HepG2 (cell line): ENCODE results near the gene MAPRE3. TPM values are rescaled to one million over a fixed set of nuclear protein-coding genes. Genes with fewer than 3 reads are reported as not detected.
A peak's percentile ranks its signal among the peaks of the same experiment; 100 is the strongest.

Experiments
- ELF4 ChIP-seq: sonication (generic); formaldehyde crosslinking; IDR thresholded peaks from 2 replicates; pipeline ENCODE4 v1.5.0; 2020; ENCODE audit warnings: missing genetic modification reagents, mild to moderate bottlenecking, moderate library complexity, borderline replicate concordance
- HMG20A ChIP-seq: IDR thresholded peaks from 2 replicates; pipeline ENCODE4 v1.6.1; 2016; ENCODE audit warnings: borderline replicate concordance
- MYC ChIP-seq: sonication (generic); formaldehyde crosslinking; IDR thresholded peaks from 2 replicates; pipeline ENCODE4 v1.9.0; 2021; ENCODE audit warnings: missing genetic modification reagents, borderline replicate concordance
- SMARCC2 ChIP-seq: fragments of 450-650 bp; IDR thresholded peaks from 2 replicates; pipeline ENCODE4 v1.6.1; 2017; ENCODE audit warnings: antibody characterized with exemption, mild to moderate bottlenecking
- SPEN ChIP-seq: sonication (generic); formaldehyde crosslinking; IDR thresholded peaks from 2 replicates; pipeline ENCODE4 v1.5.1; 2020; ENCODE audit warnings: low read depth, mild to moderate bottlenecking, missing genetic modification reagents
- TBX2 ChIP-seq: sonication (generic); formaldehyde crosslinking; IDR thresholded peaks from 2 replicates; pipeline ENCODE4 v1.5.0; 2020; ENCODE audit warnings: missing genetic modification reagents, mild to moderate bottlenecking, borderline replicate concordance
- ZBTB7B ChIP-seq: sonication (generic); formaldehyde crosslinking; IDR thresholded peaks from 2 replicates; pipeline ENCODE4 v1.4.0; 2020; ENCODE audit warnings: missing genetic modification reagents
- ZNF383 ChIP-seq: sonication (generic); formaldehyde crosslinking; IDR thresholded peaks from 2 replicates; pipeline ENCODE4 v1.4.0; 2020; ENCODE audit warnings: missing genetic modification reagents, mild to moderate bottlenecking, borderline replicate concordance
- ZNF567 ChIP-seq: sonication (generic); formaldehyde crosslinking; IDR thresholded peaks from 2 replicates; pipeline ENCODE4 v1.8.1; 2023; ENCODE audit warnings: mild to moderate bottlenecking, missing genetic modification reagents, borderline replicate concordance
- ZSCAN22 ChIP-seq: sonication (generic); formaldehyde crosslinking; IDR thresholded peaks from 2 replicates; pipeline ENCODE4 v1.4.0; 2020; ENCODE audit warnings: mild to moderate bottlenecking, missing genetic modification reagents
- polyA plus RNA-seq, 8 experiments: library from polyadenylated mRNA; depleted of rRNA in 3 of 8; stranded (reverse) in 7 of 8; unstranded in 1 of 8; fragments of >200 nt; fragmentation: Illumina TruSeq in 4 of 8; extraction: Trizol in 4 of 8; gene quantifications; 2 replicates each; pipeline versions ENCODE4 v1.2.1 to v1.2.3, GENCODE V29; 2011 to 2016; ENCODE audit warnings: low read depth in 4 of 8, missing spikeins in 1 of 8, mixed read lengths in 1 of 8; ENCODE audit not compliant: insufficient read depth in 1 of 8
- total RNA-seq, 5 experiments: library from RNA; depleted of rRNA; stranded (reverse); fragments of >200 nt; fragmentation: Illumina TruSeq; extraction: Trizol; gene quantifications; 2 replicates each; pipeline ENCODE4 v1.2.3, GENCODE V29; 2016; ENCODE audit warnings: low read depth in 1 of 5
- TF ChIP-seq, protein P1 (sequence below): fragments of 450-650 bp; IDR thresholded peaks from 2 replicates; pipeline ENCODE4 v1.6.1; 2017; ENCODE audit warnings: mild to moderate bottlenecking
- TF ChIP-seq, protein P2 (sequence below): IDR thresholded peaks from 2 replicates; pipeline ENCODE4 v1.6.1; 2016; ENCODE audit warnings: missing compliant biosample characterization, missing genetic modification reagents, borderline replicate concordance
- TF ChIP-seq, protein P3 (sequence below): sonication (generic); formaldehyde crosslinking; IDR thresholded peaks from 2 replicates; pipeline ENCODE4 v1.4.0; 2020; ENCODE audit warnings: missing genetic modification reagents, borderline replicate concordance
- TF ChIP-seq, protein P4 (sequence below): sonication (generic); formaldehyde crosslinking; IDR thresholded peaks from 2 replicates; pipeline ENCODE4 v1.8.1; 2022; ENCODE audit warnings: mild to moderate bottlenecking, missing genetic modification reagents
- TF ChIP-seq, protein P5 (sequence below): sonication (generic); formaldehyde crosslinking; conservative IDR thresholded peaks from 2 replicates; pipeline ENCODE4 v1.8.0; 2022; ENCODE audit warnings: mild to moderate bottlenecking, moderate library complexity, missing genetic modification reagents

The MAPRE3 gene
- total and polyA plus RNA-seq, 2 of the 13 experiments (the other 11 are each of a cell fraction or from before 2014, with no cell fraction given): 0.31 to 0.91 TPM

DNA sequence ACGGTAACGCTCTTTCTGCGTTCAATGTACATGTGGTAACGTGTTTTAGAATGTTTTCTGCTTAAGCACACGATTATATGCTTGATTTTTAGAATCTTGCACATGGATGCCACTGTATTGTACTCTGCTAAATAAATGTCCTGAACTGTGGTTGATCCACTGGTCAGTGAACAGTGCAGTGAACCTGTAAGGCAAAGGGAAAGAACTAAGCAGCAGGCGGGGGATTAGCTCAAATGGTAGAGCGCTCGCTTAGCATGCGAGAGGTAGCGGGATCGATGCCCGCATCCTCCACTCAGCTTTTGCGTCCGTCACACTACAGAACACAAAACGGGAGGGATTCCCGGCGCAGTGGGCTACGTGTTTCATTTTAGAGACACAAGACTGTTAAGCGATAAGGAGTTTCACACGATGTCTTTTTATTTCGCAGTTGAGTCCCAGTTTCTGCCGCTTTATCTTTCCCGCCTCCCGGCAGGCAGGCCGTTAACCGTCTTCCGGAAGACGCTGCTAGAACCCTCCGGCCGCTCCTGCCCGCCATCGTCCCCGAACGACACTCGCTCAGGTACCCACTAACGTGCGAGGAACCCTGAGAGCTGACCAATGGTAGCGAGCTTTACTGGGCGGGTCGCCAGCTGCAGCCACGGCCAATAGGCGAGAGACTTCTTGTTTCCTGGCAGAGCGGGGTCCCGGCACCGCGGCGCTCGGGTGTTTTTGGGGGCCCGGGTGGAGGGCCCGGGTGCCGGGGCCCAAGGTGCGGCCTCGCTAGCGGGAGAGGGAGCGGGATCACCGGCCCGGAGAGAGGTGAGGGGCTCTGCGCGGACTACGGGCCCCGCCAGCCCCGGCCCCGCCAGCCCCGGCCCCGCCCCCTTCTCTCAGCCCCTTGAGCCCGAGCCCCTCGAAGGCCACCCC, 80.8 kb downstream of the MAPRE3 start, which contains the start of gene AGBL5 (continued):
- TF ChIP-seq, protein P1, sequence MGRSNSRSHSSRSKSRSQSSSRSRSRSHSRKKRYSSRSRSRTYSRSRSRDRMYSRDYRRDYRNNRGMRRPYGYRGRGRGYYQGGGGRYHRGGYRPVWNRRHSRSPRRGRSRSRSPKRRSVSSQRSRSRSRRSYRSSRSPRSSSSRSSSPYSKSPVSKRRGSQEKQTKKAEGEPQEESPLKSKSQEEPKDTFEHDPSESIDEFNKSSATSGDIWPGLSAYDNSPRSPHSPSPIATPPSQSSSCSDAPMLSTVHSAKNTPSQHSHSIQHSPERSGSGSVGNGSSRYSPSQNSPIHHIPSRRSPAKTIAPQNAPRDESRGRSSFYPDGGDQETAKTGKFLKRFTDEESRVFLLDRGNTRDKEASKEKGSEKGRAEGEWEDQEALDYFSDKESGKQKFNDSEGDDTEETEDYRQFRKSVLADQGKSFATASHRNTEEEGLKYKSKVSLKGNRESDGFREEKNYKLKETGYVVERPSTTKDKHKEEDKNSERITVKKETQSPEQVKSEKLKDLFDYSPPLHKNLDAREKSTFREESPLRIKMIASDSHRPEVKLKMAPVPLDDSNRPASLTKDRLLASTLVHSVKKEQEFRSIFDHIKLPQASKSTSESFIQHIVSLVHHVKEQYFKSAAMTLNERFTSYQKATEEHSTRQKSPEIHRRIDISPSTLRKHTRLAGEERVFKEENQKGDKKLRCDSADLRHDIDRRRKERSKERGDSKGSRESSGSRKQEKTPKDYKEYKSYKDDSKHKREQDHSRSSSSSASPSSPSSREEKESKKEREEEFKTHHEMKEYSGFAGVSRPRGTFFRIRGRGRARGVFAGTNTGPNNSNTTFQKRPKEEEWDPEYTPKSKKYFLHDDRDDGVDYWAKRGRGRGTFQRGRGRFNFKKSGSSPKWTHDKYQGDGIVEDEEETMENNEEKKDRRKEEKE: no peak
- TF ChIP-seq, protein P2, sequence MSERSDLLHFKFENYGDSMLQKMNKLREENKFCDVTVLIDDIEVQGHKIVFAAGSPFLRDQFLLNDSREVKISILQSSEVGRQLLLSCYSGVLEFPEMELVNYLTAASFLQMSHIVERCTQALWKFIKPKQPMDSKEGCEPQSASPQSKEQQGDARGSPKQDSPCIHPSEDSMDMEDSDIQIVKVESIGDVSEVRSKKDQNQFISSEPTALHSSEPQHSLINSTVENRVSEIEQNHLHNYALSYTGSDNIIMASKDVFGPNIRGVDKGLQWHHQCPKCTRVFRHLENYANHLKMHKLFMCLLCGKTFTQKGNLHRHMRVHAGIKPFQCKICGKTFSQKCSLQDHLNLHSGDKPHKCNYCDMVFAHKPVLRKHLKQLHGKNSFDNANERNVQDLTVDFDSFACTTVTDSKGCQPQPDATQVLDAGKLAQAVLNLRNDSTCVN: peak; percentile 90
- TF ChIP-seq ZNF567 (CRISPR knock-in tag) (peak; percentile 84; the same call in 1 of the 2 replicates), ELF4 (CRISPR knock-in tag) (peak; percentile 86; the same call in 1 of the 2 replicates), SPEN (peak; percentile 77), ZSCAN22 (peak; percentile 38), SMARCC2 (0 out of 2 replicates have a peak, but pooled peaks have one; percentile 19), ZNF383 (CRISPR knock-in tag) (0 out of 2 replicates have a peak, but pooled peaks have one; percentile 79), MYC (CRISPR knock-in tag) (peak; percentile 73; the same call in 1 of the 2 replicates), ZBTB7B (CRISPR knock-in tag) (peak; percentile 68; the same call in 1 of the 2 replicates), TBX2 (CRISPR knock-in tag) (peak; percentile 90), HMG20A (CRISPR knock-in tag) (peak; percentile 14; the same call in 1 of the 2 replicates)
- TF ChIP-seq, protein P3, sequence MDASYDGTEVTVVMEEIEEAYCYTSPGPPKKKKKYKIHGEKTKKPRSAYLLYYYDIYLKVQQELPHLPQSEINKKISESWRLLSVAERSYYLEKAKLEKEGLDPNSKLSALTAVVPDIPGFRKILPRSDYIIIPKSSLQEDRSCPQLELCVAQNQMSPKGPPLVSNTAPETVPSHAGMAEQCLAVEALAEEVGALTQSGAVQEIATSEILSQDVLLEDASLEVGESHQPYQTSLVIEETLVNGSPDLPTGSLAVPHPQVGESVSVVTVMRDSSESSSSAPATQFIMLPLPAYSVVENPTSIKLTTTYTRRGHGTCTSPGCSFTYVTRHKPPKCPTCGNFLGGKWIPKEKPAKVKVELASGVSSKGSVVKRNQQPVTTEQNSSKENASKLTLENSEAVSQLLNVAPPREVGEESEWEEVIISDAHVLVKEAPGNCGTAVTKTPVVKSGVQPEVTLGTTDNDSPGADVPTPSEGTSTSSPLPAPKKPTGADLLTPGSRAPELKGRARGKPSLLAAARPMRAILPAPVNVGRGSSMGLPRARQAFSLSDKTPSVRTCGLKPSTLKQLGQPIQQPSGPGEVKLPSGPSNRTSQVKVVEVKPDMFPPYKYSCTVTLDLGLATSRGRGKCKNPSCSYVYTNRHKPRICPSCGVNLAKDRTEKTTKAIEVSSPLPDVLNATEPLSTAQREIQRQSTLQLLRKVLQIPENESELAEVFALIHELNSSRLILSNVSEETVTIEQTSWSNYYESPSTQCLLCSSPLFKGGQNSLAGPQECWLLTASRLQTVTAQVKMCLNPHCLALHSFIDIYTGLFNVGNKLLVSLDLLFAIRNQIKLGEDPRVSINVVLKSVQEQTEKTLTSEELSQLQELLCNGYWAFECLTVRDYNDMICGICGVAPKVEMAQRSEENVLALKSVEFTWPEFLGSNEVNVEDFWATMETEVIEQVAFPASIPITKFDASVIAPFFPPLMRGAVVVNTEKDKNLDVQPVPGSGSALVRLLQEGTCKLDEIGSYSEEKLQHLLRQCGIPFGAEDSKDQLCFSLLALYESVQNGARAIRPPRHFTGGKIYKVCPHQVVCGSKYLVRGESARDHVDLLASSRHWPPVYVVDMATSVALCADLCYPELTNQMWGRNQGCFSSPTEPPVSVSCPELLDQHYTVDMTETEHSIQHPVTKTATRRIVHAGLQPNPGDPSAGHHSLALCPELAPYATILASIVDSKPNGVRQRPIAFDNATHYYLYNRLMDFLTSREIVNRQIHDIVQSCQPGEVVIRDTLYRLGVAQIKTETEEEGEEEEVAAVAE (CRISPR knock-in tag): peak; percentile 100
- TF ChIP-seq, protein P4, sequence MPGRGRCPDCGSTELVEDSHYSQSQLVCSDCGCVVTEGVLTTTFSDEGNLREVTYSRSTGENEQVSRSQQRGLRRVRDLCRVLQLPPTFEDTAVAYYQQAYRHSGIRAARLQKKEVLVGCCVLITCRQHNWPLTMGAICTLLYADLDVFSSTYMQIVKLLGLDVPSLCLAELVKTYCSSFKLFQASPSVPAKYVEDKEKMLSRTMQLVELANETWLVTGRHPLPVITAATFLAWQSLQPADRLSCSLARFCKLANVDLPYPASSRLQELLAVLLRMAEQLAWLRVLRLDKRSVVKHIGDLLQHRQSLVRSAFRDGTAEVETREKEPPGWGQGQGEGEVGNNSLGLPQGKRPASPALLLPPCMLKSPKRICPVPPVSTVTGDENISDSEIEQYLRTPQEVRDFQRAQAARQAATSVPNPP (CRISPR knock-in tag): peak; percentile 97
- TF ChIP-seq, protein P5, sequence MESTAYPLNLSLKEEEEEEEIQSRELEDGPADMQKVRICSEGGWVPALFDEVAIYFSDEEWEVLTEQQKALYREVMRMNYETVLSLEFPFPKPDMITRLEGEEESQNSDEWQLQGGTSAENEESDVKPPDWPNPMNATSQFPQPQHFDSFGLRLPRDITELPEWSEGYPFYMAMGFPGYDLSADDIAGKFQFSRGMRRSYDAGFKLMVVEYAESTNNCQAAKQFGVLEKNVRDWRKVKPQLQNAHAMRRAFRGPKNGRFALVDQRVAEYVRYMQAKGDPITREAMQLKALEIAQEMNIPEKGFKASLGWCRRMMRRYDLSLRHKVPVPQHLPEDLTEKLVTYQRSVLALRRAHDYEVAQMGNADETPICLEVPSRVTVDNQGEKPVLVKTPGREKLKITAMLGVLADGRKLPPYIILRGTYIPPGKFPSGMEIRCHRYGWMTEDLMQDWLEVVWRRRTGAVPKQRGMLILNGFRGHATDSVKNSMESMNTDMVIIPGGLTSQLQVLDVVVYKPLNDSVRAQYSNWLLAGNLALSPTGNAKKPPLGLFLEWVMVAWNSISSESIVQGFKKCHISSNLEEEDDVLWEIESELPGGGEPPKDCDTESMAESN (CRISPR knock-in tag): peak; percentile 76
